ENCODE data around the gene ZNF423.

The ZNF423 gene

GRCh38 chr16:49439050-49439449 is 416.9 kb downstream of the ZNF423 start:
- H3K4me1 ChIP-seq (ENCODE audit: control insufficient read depth, insufficient read depth, low read length) = no peaks in the 10 kb centered on the region
- no peaks in the 10 kb centered on the region for H3K36me3 ChIP-seq (ENCODE audit: control insufficient read depth, insufficient read depth, low read length)
- H3K4me3 ChIP-seq (ENCODE audit: low read length) = no peak overlapping the region
- no peaks in the 10 kb centered on the region for H3K27me3 ChIP-seq (ENCODE audit: control insufficient read depth, insufficient read depth, low read length)
- H3K27ac ChIP-seq (ENCODE audit: low read depth, low read length) = no peak overlapping the region
- no peak overlapping the region for H3K9ac ChIP-seq (ENCODE audit: low read length)

Data from rectal smooth muscle tissue (tissue), 1 donor.